Measurements from ENCODE around the gene TNNT3. TPM values are rescaled to one million over a fixed set of nuclear protein-coding genes. Genes with fewer than 3 reads are reported as not detected.
"Not testable (repeated sequence)": the region's sequence is repeated elsewhere in the genome, so short reads cannot be mapped to it uniquely, and the experiment has no call there.

Gene TNNT3
- polyA plus RNA-seq, 3 donors from 2014 or later = not detected

DNA sequence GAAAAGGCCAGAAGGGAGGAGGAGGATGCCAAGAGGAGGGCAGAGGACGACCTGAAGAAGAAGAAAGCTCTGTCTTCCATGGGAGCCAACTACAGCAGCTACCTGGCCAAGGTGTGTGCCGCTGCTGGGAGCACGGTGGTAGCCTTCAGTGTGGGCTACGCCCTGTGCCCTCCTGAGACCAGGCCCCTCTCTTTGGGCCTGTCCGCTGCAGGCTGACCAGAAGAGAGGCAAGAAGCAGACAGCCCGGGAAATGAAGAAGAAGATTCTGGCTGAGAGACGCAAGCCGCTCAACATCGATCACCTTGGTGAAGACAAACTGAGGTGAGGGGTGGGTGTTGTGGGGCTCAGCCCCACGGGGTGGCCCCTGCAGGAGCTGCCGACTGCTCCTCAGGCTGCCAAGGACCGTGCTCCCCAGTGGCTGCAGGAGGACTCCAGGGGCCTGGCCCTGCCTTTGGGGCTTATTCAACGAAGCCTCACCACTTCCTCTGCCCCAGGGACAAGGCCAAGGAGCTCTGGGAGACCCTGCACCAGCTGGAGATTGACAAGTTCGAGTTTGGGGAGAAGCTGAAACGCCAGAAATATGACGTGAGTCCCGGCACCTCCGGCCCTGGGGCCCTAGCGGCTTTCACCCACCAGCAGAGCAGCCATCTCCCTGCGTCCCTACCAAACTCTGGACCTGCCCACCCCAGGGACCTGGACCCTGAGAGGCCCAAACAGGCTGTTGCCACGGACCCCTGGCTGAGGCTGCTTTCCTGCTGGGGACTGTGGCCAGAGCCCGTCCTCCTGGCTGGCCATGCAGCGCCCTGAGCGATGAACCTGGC, 15.0 kb downstream of the TNNT3 start:
- peaks cover 0 to 6% (median 0%) of the 10 kb centered on the region in 3 donors for H3K36me3 Mint-ChIP-seq
- no peak for DNase-seq
- peaks cover 5 to 11% (median 9%) of the 10 kb centered on the region in 3 donors for H3K27me3 Mint-ChIP-seq (ENCODE audit: low read depth in 3 of 3)
- H3K4me1 Mint-ChIP-seq = peaks cover 8 to 12% of the 10 kb centered on the region in 2 donors
- no peaks in the 10 kb centered on the region for H3K9me3 Mint-ChIP-seq
- H3K4me3 Mint-ChIP-seq = no peak overlapping the region
- no peak overlapping the region for H3K27ac Mint-ChIP-seq

DNA sequence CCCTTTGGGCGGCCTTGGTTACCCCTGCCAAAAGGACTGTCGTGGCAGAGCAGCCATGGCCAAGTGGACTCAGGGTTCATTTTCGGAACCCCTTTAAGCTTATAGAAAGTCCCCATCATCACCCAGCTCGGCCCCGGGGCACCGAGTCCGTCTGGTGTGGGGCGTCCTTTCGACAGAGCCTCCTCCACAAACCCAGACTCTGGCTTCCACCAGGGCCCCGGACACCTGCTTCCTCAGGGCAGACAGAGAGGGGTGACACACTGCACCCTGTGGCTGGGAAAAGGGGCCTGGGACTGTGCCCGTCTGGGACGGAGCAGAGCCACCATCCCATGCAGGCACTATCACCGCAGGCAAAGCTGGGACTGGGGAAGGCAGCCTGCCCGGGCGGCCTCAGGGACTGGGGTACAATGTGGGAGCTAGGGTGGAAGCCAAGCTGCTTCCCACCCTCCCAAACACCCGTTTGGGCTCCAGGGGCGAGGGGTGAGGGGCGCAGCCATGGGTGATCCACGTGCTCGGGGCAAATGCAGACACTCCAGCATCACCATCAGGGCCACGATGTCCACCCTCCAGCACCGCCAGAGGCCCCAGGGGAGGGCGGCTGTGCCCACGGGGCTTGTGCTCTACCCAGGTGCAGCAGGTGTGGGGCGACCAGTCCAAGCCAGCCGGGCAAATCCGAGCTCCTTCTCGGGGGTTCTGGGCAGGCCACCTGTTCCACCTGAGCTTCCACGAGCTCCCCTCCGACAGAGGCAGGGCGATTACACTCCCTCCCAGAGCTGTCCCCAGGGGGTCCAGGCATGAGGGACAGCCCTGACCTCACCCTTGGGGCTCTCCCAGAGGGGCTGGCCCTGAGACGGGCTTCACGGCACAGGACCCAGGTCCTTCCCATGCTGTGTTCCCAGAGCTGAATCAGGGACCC, 15.9 kb downstream of the TNNT3 start:
- Mint-ChIP-seq H3K9me3 (no peaks in the 10 kb centered on the region), H3K27ac (no peak overlapping the region), H3K27me3 (ENCODE audit: low read depth in 3 of 3) (peaks cover 5 to 11% (median 9%) of the 10 kb centered on the region in 3 donors), H3K4me1 (peaks cover 7 to 10% of the 10 kb centered on the region in 2 donors), H3K36me3 (peaks cover 0 to 6% (median 0%) of the 10 kb centered on the region in 3 donors), H3K4me3 (no peak overlapping the region)
- DNase-seq = no peak

DNA sequence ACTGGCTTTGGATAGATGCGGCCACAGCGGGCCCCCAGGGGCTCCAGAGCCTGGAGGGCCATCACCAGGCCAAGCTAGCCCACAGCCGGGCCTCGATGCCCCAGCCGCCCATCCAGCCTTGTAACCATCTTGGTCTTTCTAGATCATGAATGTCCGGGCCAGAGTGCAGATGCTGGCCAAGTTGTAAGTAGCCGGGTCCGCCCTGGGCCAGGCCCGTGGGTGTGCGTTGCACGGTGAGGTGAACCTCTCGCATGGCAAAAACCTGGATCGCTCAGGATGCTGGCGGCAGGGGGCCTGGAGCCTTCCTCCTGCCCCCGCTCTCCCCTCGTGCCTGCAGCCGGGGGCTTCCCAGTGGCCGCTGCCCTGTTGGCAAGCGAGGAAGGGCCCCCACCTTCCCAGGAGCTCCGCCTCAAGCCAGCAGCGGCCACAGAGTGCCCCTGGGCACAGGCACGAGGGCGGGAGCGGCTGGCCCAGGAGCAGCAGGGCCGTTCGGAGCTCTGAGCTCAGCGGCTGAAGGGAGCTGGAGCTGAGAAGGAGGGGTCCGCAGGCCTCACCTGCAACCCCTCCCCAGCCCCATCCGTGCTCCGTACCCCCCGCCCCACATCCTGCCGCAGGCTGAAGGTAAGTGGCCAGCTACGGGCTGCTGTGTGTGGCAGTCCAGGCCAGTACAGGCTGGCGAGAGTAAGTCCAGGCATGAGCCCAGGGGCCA, 16.7 kb downstream of the TNNT3 start:
- peaks cover 0 to 6% (median 0%) of the 10 kb centered on the region in 3 donors for H3K36me3 Mint-ChIP-seq
- H3K4me1 Mint-ChIP-seq = peaks cover 5 to 7% of the 10 kb centered on the region in 2 donors
- H3K27ac Mint-ChIP-seq = no peak overlapping the region
- no peak for DNase-seq
- H3K27me3 Mint-ChIP-seq (ENCODE audit: low read depth in 3 of 3) = peaks cover 5 to 11% (median 9%) of the 10 kb centered on the region in 3 donors
- no peak overlapping the region for H3K4me3 Mint-ChIP-seq
- H3K9me3 Mint-ChIP-seq = no peaks in the 10 kb centered on the region

DNA sequence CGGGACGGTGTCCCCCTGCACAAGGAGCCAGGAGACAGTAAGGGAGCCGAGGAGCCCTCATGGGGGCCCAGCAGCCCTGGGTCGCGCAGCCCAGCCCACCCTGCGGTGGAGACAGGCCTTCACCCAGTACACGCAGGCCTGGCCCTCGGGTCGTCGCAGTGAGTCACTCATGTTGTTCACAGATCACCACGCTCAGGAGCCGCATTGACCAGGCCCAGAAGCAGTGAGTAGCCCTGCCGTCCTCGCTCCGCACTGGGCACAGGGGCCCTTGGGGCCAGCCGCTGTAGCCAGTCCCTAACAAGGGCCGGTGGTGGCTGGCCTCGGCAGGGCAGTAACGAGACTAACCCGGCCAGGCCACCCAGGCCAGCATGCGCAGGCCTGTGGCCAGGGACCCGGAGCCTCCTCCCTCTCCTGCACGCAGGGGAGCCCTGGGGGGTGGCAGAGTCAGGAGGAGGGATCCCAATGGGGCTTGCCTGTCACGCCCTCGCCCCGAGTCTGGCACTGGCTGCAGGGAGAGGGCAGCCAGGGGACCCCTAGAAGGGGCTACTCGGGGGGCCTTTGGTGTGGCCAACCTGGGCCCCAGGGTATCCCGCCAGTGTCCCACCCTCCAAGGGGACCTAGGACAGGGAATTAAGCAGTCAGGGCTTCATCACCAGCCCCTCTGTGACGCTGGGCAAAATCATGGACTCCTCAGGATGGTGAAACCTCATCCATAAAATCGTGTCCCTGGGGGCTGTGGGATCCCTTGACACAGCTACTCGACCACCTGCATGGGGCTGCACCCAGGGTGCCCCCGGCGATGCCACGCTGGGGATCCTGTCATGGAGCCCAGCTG, 17.5 kb downstream of the TNNT3 start:
- H3K27me3 Mint-ChIP-seq (ENCODE audit: low read depth in 3 of 3) = peaks cover 3 to 9% (median 5%) of the 10 kb centered on the region in 3 donors
- DNase-seq = no peak
- H3K27ac Mint-ChIP-seq = no peak overlapping the region
- H3K9me3 Mint-ChIP-seq = no peaks in the 10 kb centered on the region
- H3K36me3 Mint-ChIP-seq = peaks cover 0 to 6% (median 0%) of the 10 kb centered on the region in 3 donors
- no peak overlapping the region for H3K4me3 Mint-ChIP-seq
- peaks cover 5 to 7% of the 10 kb centered on the region in 2 donors for H3K4me1 Mint-ChIP-seq

DNA sequence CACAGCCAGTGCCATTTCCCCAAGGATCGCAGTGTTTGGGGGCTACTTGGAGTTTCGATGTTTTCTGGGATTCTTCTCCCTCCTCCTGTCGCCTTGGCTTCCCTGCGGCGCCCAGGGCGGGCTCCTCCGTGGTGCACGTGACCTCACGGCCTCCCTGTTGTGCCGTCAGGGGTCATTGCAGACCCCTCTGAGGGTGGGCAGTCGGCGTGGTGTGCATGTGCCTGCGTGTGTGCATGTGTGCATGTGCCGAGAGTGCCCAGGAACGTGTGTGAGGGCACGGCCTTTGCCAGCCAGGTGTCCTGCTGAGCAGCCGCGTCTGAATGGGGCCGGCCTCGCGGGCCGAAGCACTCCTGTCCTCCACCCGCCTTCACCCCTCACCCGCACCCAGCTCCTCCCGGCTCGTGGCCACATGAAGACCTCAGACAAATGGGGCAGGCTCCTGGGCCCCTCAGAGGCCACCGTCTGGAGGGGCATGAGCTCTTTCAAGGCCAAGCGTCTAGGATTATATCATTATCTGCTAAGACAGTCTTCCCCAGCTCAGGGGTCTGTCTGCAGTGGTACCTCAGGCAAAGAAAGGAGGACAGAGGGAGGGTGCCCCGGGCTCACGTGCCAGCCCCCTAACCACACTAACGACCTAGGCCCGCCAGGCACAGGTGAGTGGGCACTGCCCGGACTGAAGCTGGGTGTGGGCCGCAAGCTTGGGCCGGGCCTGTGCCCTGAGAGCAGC, 18.3 kb downstream of the TNNT3 start:
- Mint-ChIP-seq H3K4me1 (peaks cover 5 to 7% of the 10 kb centered on the region in 2 donors), H3K9me3 (no peaks in the 10 kb centered on the region), H3K27me3 (ENCODE audit: low read depth in 3 of 3) (peaks cover 2 to 8% (median 5%) of the 10 kb centered on the region in 3 donors), H3K4me3 (no peak overlapping the region), H3K27ac (no peak overlapping the region), H3K36me3 (peaks cover 0 to 4% (median 0%) of the 10 kb centered on the region in 3 donors)
- DNase-seq = no peak

DNA sequence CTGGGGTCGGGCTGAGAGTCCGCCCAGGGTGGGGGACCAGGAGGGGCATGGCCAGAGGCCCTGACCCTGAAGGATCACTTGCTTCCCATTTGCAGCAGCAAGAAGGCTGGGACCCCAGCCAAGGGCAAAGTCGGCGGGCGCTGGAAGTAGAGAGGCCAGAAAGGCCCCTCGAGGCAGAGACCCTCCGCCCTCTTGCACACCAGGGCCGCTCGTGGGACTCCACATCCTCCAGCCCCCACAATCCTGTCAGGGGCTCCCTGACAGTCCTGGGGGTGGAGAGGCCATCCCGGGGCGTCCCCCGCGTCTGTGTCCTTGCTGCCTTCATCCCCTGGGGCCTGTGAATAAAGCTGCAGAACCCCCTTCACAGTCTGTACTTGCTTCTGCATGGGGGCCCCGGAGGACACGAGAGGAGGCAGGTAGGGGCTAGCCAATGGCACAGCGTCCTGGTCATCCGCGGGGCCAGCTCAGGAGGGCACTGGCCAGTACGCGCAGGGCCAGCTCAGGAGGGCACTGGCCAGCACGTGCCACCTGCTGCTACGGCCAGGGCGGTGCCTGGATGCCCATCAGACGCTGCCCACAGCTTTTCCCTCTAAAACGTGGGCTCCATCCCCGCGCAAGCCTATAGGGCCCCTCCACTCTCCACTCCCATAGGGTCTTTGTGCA, 19.0 kb downstream of the TNNT3 start:
- Mint-ChIP-seq H3K9me3 (no peaks in the 10 kb centered on the region), H3K27ac (no peak overlapping the region), H3K4me3 (no peak overlapping the region), H3K36me3 (no peaks in the 10 kb centered on the region), H3K4me1 (peaks cover 5 to 7% of the 10 kb centered on the region in 2 donors), H3K27me3 (ENCODE audit: low read depth in 3 of 3) (peaks cover 2 to 5% (median 4%) of the 10 kb centered on the region in 3 donors)
- DNase-seq = no peak

DNA sequence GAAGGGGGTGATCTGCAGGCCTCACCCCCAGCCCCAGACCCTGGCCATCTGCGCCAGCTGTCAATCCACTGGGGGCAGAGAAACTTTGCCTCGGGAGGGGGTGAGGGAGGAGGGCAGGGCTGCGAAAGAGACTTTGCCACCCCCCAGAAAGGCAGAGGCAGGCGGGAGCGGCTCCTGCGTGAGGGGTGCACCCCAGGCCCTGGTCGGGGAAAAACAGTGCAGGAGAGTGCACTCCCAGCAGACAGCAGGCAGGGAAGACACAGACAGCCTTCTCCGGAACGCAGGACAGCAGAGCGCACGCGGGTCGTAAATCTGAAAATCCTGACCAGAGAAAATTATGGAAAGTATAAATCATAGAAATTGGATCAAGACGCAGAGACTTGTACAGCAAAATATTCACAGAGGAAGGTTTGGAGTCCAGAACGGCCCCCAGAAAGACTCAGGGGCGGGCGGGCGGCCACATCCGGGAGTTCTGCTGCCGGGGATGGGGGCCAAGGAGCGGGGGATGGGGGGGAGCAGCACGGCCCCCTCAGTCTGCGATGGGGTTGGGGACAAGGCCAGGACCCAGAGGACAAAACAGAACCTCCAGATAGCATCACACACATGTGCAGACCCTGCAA, 19.6 kb downstream of the TNNT3 start:
- Mint-ChIP-seq H3K4me1 (peaks cover 5 to 7% of the 10 kb centered on the region in 2 donors), H3K4me3 (peak overlapping the region; percentile 7 to 38 (median 30)), H3K9me3 (no peaks in the 10 kb centered on the region), H3K36me3 (no peaks in the 10 kb centered on the region), H3K27ac (peak overlapping the region in 1 of 6 donors; percentile 71), H3K27me3 (ENCODE audit: low read depth in 3 of 3) (peaks cover 0 to 2% (median 2%) of the 10 kb centered on the region in 3 donors)
- DNase-seq = peak in 1 of 3 donors; percentile 10

DNA sequence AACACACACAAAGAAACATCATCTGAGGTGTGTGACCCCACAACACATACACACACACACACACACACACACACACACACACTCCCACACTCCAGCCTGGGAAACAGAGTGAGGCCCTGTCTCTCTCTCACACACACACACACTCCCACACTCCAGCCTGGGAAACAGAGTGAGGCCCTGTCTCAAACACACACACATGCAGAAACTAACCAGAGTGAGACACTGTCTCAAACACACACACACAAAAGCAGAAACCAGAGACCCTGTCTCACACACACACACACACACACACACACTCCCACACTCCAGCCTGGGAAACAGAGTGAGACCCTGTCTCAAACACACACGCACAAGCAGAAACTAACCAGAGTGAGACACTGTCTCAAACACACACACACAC, 20.3 kb downstream of the TNNT3 start:
- H3K27me3 Mint-ChIP-seq (ENCODE audit: low read depth in 3 of 3); H3K4me3 Mint-ChIP-seq; DNase-seq; H3K4me1 Mint-ChIP-seq; H3K27ac Mint-ChIP-seq; H3K36me3 Mint-ChIP-seq; H3K9me3 Mint-ChIP-seq: not testable (repeated sequence)

DNA sequence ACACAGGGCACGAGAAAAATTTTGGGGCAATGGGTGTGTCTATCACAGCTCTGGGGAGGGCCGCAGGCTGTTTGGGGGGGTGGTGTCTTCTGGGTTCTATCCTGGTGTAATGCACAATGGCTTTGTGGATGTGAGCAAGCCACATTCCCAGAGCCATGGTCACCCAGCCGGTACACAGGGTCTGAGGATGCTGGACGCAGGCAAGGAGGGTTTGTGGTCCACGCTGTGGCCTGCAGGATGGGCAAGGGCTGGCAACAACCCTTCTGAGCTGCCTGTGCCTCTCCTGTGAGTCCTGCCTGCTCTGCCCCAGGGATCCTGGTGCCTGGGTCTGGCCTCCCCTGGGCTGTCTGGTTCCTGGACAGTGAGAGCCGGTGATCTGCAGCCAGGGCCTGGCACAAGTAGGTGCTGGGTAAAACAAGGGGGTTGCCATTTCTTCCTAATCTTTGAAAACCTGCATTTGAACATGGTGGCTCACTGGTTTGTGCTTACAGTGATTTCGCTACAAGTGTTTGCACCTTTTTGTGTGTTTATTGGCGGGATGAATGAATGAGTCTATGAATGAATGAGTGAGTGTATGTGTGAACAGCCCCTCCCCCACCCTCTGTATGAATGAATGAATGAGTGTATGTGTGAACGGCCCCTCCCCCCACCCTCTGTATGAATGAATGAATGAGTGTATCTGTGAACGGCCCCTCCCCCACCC, 23.2 kb downstream of the TNNT3 start:
- Mint-ChIP-seq H3K27me3 (ENCODE audit: low read depth in 3 of 3) (peaks cover 0 to 3% (median 0%) of the 10 kb centered on the region in 3 donors), H3K9me3 (no peaks in the 10 kb centered on the region), H3K27ac (no peak overlapping the region), H3K36me3 (no peaks in the 10 kb centered on the region), H3K4me1 (peaks cover 5 to 7% of the 10 kb centered on the region in 2 donors), H3K4me3 (no peak overlapping the region)
- no peak for DNase-seq

DNA sequence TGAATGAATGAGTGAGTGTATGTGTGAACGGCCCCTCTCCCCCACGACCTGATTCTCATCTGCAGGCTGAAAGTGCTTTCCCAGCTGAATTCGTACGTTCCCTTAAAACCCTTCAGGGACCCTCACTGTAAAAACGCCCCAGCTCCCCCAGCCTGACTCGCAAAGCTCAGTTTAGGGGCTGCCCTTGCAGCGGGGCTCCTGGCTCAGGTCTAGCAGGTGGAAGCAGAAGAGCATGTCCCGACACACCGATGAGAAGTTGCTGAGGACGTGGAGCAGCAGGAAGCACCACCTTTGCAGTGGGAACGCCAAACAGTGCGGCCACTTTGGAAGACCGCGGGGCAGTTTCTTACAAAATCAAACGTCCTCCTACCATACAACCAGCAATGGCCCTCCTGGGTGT, 24.1 kb downstream of the TNNT3 start:
- Mint-ChIP-seq H3K4me1 (peaks cover 5 to 7% of the 10 kb centered on the region in 2 donors), H3K4me3 (no peak overlapping the region), H3K27ac (peak overlapping the region in 1 of 6 donors; percentile 28), H3K36me3 (no peaks in the 10 kb centered on the region), H3K9me3 (no peaks in the 10 kb centered on the region), H3K27me3 (ENCODE audit: low read depth in 3 of 3) (peaks cover 0 to 3% (median 0%) of the 10 kb centered on the region in 3 donors)
- no peak for DNase-seq

DNA sequence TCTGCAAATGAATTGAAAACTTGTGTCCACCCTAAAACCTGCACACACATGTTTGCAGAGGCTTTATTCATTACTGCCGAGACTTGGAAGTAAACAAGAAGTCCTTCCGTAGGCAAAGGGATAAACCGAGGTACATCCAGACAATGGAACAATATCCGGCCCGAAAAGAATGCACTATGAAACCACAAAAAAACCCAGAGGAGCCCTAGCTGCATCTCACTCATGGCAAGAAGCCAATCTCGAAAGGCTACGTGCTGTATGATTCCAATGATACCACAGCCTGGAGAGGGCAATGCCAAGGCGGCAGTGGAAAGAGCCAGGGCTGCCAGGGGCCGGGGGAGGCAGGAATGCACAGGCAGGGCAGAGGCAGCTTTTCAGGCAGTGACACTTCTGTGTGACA, 24.5 kb downstream of the TNNT3 start:
- Mint-ChIP-seq H3K4me3 (peak overlapping the region in 3 of 5 donors; percentile 13 to 35 (median 24)), H3K27me3 (ENCODE audit: low read depth in 3 of 3) (peaks cover 0 to 3% (median 0%) of the 10 kb centered on the region in 3 donors), H3K36me3 (no peaks in the 10 kb centered on the region), H3K4me1 (peaks cover 5% of the 10 kb centered on the region in 2 donors), H3K9me3 (no peaks in the 10 kb centered on the region), H3K27ac (no peak overlapping the region)
- DNase-seq = no peak
